Superior temporal gyrus (tissue), 1 donor: ENCODE measurements around the gene GLIPR2.
A peak's percentile ranks its signal among the peaks of the same experiment; 100 is the strongest.

Experiments used
- DNase-seq: peaks from one replicate; pipeline ENCODE4 v3.0.0-alpha.2; 2016; ENCODE audit errors: extremely low spot score

Gene GLIPR2

GRCh38 chr9:36194326-36195000, 57.9 kb downstream of the GLIPR2 start:
- no peak for DNase-seq

- no peak for DNase-seq
Observed at GRCh38 chr9:36204906-36205547, 68.5 kb downstream of the GLIPR2 start.

- DNase-seq: peak; percentile 76
Observed at GRCh38 chr9:36207016-36207415, 70.5 kb downstream of the GLIPR2 start.

GRCh38 chr9:36207546-36208012, 71.0 kb downstream of the GLIPR2 start:
- DNase-seq: peak; percentile 53

- no peak for DNase-seq
Observed at GRCh38 chr9:36208521-36209253, 72.2 kb downstream of the GLIPR2 start.

GRCh38 chr9:36210722-36211121, 74.2 kb downstream of the GLIPR2 start:
- no peak for DNase-seq

- no peak for DNase-seq
Observed at GRCh38 chr9:36211510-36211909, 75.0 kb downstream of the GLIPR2 start.

GRCh38 chr9:36213387-36213786, 76.9 kb downstream of the GLIPR2 start:
- no peak for DNase-seq
